Kidney (tissue), 14 donors: ENCODE measurements around the gene GABRG2. TPM values are rescaled to one million over a fixed set of nuclear protein-coding genes. Genes with fewer than 3 reads are reported as not detected.

ENCODE experiments used
- DNase-seq, 5 donors: peaks; one replicate each; pipeline ENCODE4 v3.0.0-alpha.2; 2013 to 2020
- FAIRE-seq: peaks from 2 replicates; lab custom pipeline; 2012; peaks lifted over from hg19 to GRCh38; lab: Jason Lieb, UNC
- H3K27ac ChIP-seq, 2 donors: one replicate each; pipeline ENCODE4 v1.7.0; 2013; ENCODE audit warnings: low read depth in 2 of 2, low read length in 2 of 2, inconsistent platforms in 1 of 2
- H3K27me3 ChIP-seq: one replicate; pipeline ENCODE4 v1.7.1; 2013; ENCODE audit warnings: low read length, inconsistent platforms; ENCODE audit not compliant: control insufficient read depth, insufficient read depth
- H3K36me3 ChIP-seq, 3 donors: one replicate each; pipeline versions ENCODE4 v1.7.0 to v1.7.1; 2013; ENCODE audit warnings: low read length in 3 of 3, control low read depth in 1 of 3, inconsistent platforms in 1 of 3; ENCODE audit not compliant: insufficient read depth in 3 of 3, control insufficient read depth in 2 of 3
- H3K4me1 ChIP-seq, 3 donors: one replicate each; pipeline versions ENCODE4 v1.7.0 to v1.7.1; 2013; ENCODE audit warnings: low read length in 3 of 3, inconsistent platforms in 1 of 3, low read depth in 1 of 3; ENCODE audit not compliant: control insufficient read depth in 2 of 3, insufficient read depth in 2 of 3
- H3K4me3 ChIP-seq, 3 donors: one replicate each; pipeline versions ENCODE4 v1.7.0 to v1.8.1; 2013; ENCODE audit warnings: low read length in 3 of 3, control low read depth in 1 of 3, inconsistent platforms in 1 of 3
- H3K9ac ChIP-seq, 3 donors: one replicate each; pipeline versions ENCODE4 v1.7.0 to v1.7.1; 2013; ENCODE audit warnings: low read length in 3 of 3, control low read depth in 1 of 3, inconsistent platforms in 1 of 3
- H3K9me3 ChIP-seq, 3 donors: one replicate each; pipeline versions ENCODE4 v1.7.0 to v1.7.1; 2013; ENCODE audit warnings: low read length in 3 of 3, control low read depth in 1 of 3, inconsistent platforms in 1 of 3; ENCODE audit not compliant: control insufficient read depth in 2 of 3, insufficient read depth in 1 of 3
- CTCF ChIP-seq: IDR thresholded peaks from 3 replicates; pipeline ENCODE4 v1.5.1; 2012; ENCODE audit warnings: mild to moderate bottlenecking, moderate library complexity, borderline replicate concordance; ENCODE audit not compliant: insufficient read depth; ENCODE audit errors: extremely low read depth
- intact Hi-C: fragments of 100-400 bp; cut with DNase I; formaldehyde crosslinking; loops from one replicate; pipeline ENCODE4 v1.11.1; 2022
- polyA plus RNA-seq: library from polyadenylated mRNA; stranded (reverse); fragments of 350-450 nt; fragmentation: Illumina TruSeq; extraction: RNeasy Lipid Tissue Mini Kit (QIAGEN cat#74804); gene quantifications from one replicate; pipeline ENCODE4 v1.2.3, GENCODE V29; 2014; ENCODE audit warnings: low read depth, low replicate concordance; ENCODE audit not compliant: insufficient read depth
- total RNA-seq: library from RNA; stranded (reverse); fragmentation: NEBNext Ultra II Directional; extraction: Animal tissue kit (Norgen Biotek cat#: 25700); gene quantifications from one replicate; pipeline ENCODE4 v1.2.1, GENCODE V29; 2021
- donor health status: control.
- donor health status: control.
- donor health status: control.
- donor health status: control.
- donor health status: control.
- donor health status: DM: yes; HTN: yes; CAD: no.
- donor health status: Normal renal cell carcinoma (clear cell type).

The GABRG2 gene
- total and polyA plus RNA-seq, 2 donors from 2014 or later: not detected

GRCh38 chr5:162128117-162128516, 60.5 kb downstream of the GABRG2 start:
- Histone ChIP-seq H3K9me3 (no peaks in the 10 kb centered on the region), H3K4me3 (no peak overlapping the region), H3K4me1 (no peaks in the 10 kb centered on the region), H3K36me3 (no peaks in the 10 kb centered on the region), H3K27ac (no peak overlapping the region), H3K27me3 (no peaks in the 10 kb centered on the region), H3K9ac (no peak overlapping the region)
- FAIRE-seq: no peak
- intact Hi-C loops: no loop called here
- peak in 1 of 5 donors; percentile 3 for DNase-seq
- no peak for TF ChIP-seq CTCF

DNA sequence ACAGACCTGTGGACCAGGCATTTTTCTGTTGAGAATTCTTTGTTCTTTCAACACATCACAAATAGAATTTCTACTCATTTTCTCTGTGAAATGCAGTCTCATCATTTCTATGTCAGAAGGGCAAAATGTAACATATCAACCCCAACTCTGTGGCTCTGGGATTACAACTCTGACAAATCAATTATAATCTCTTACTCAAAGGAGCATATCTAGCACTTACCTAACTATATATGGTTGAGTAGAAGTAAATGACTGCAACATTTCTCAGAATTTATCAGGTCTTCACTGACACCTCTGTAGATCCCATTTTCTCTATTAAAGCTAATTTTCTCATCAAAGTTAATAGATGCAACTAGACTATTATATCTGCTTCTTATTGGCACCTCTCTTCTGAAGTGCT, 64.8 kb downstream of the GABRG2 start:
- no peaks in the 10 kb centered on the region for H3K4me1 ChIP-seq
- FAIRE-seq: no peak
- intact Hi-C loops: no loop called here
- no peaks in the 10 kb centered on the region for H3K36me3 ChIP-seq
- no peak for DNase-seq
- H3K9ac ChIP-seq: no peak overlapping the region
- no peaks in the 10 kb centered on the region for H3K9me3 ChIP-seq
- TF ChIP-seq CTCF: no peak
- no peak overlapping the region for H3K4me3 ChIP-seq
- no peak overlapping the region for H3K27ac ChIP-seq
- H3K27me3 ChIP-seq: no peaks in the 10 kb centered on the region

DNA sequence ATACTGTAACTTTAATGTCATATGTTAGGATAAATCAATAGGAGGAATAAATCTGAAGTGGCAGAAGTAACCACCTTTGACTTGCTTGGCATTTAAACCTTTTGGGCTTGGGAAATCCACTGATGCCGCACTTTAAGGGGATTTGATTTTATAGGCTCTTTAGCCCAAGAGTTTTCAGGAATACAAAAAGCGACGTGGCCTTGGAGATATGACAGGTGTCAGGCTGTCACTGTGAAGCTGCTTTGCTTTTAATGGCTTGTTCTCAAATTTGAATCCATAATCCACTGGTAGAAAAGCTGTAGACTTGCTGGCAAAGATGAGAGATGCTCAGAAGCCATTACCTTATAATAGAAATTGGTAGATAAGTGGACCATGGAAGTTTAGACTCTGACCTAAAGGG, 71.6 kb downstream of the GABRG2 start:
- no peak overlapping the region for H3K27ac ChIP-seq

More for the DNA sequence above, 71.6 kb downstream of the GABRG2 start:
- H3K4me3 ChIP-seq: no peak overlapping the region
- H3K27me3 ChIP-seq: no peaks in the 10 kb centered on the region
- H3K4me1 ChIP-seq: no peaks in the 10 kb centered on the region
- no peak overlapping the region for H3K9ac ChIP-seq
- no peak for DNase-seq
- intact Hi-C loops: no loop called here
- TF ChIP-seq CTCF: no peak
- H3K9me3 ChIP-seq: no peaks in the 10 kb centered on the region
- no peaks in the 10 kb centered on the region for H3K36me3 ChIP-seq
- FAIRE-seq: no peak
